ENCODE data around the gene VWCE.

VWCE gene

GRCh38 chr11:61336171-61336935 is 41.2 kb upstream of the VWCE start:
- Histone ChIP-seq H3K4me1 (ENCODE audit: control insufficient read depth, insufficient read depth, low read length, poor library complexity, severe bottlenecking) (peaks cover 17% of the 10 kb centered on the region), H3K27me3 (replicated peaks; ENCODE audit: control insufficient read depth, insufficient read depth, low read length, poor library complexity, severe bottlenecking) (no peaks in the 10 kb centered on the region), H3K27ac (ENCODE audit: insufficient read depth, low read length, poor library complexity, severe bottlenecking) (peak overlapping the region; percentile 55), H3K4me3 (ENCODE audit: insufficient read depth, low read depth, low read length, poor library complexity, severe bottlenecking) (no peak overlapping the region), H3K9me3 (ENCODE audit: control insufficient read depth, low read length) (no peaks in the 10 kb centered on the region), H3K36me3 (ENCODE audit: control insufficient read depth, insufficient read depth, low read length) (peaks cover 3% of the 10 kb centered on the region)
- peak; percentile 60 to 69 (median 66) for DNase-seq

- Histone ChIP-seq H3K27ac (ENCODE audit: insufficient read depth, low read length, poor library complexity, severe bottlenecking) (peak overlapping the region; percentile 10), H3K9me3 (ENCODE audit: control insufficient read depth, low read length) (no peaks in the 10 kb centered on the region), H3K27me3 (replicated peaks; ENCODE audit: control insufficient read depth, insufficient read depth, low read length, poor library complexity, severe bottlenecking) (no peaks in the 10 kb centered on the region), H3K4me3 (ENCODE audit: insufficient read depth, low read depth, low read length, poor library complexity, severe bottlenecking) (no peak overlapping the region), H3K36me3 (ENCODE audit: control insufficient read depth, insufficient read depth, low read length) (peaks cover 3% of the 10 kb centered on the region), H3K4me1 (ENCODE audit: control insufficient read depth, insufficient read depth, low read length, poor library complexity, severe bottlenecking) (peaks cover 21% of the 10 kb centered on the region)
- DNase-seq, result no peak
Observed at GRCh38 chr11:61335355-61335710, 40.2 kb upstream of the VWCE start.

GRCh38 chr11:61334434-61335354 is 39.6 kb upstream of the VWCE start:
- no peaks in the 10 kb centered on the region for H3K27me3 ChIP-seq (replicated peaks; ENCODE audit: control insufficient read depth, insufficient read depth, low read length, poor library complexity, severe bottlenecking)
- no peaks in the 10 kb centered on the region for H3K9me3 ChIP-seq (ENCODE audit: control insufficient read depth, low read length)
- no peak for DNase-seq
- peak overlapping the region; percentile 10 for H3K27ac ChIP-seq (ENCODE audit: insufficient read depth, low read length, poor library complexity, severe bottlenecking)
- no peak overlapping the region for H3K4me3 ChIP-seq (ENCODE audit: insufficient read depth, low read depth, low read length, poor library complexity, severe bottlenecking)
- H3K4me1 ChIP-seq (ENCODE audit: control insufficient read depth, insufficient read depth, low read length, poor library complexity, severe bottlenecking), result peaks cover 21% of the 10 kb centered on the region
- peaks cover 4% of the 10 kb centered on the region for H3K36me3 ChIP-seq (ENCODE audit: control insufficient read depth, insufficient read depth, low read length)

- Histone ChIP-seq H3K27me3 (replicated peaks; ENCODE audit: control insufficient read depth, insufficient read depth, low read length, poor library complexity, severe bottlenecking) (no peaks in the 10 kb centered on the region), H3K9me3 (ENCODE audit: control insufficient read depth, low read length) (no peaks in the 10 kb centered on the region), H3K27ac (ENCODE audit: insufficient read depth, low read length, poor library complexity, severe bottlenecking) (peak overlapping the region; percentile 91), H3K36me3 (ENCODE audit: control insufficient read depth, insufficient read depth, low read length) (peaks cover 10% of the 10 kb centered on the region), H3K4me1 (ENCODE audit: control insufficient read depth, insufficient read depth, low read length, poor library complexity, severe bottlenecking) (peaks cover 21% of the 10 kb centered on the region), H3K4me3 (ENCODE audit: insufficient read depth, low read depth, low read length, poor library complexity, severe bottlenecking) (peak overlapping the region; percentile 92)
- no peak for DNase-seq
Observed at GRCh38 chr11:61333550-61334433, 38.7 kb upstream of the VWCE start.

GRCh38 chr11:61332797-61333549 is 37.9 kb upstream of the VWCE start, which contains the start of the genes DDB1 and TKFC:
Gene DDB1 (minus strand): TSS chr11:61333105. CDS start chr11:61332968, 137 bp downstream.
Gene TKFC (plus strand): TSS chr11:61333228. CDS start chr11:61334729, 1,501 bp downstream.
- peak; percentile 94 to 95 (median 94) for DNase-seq
- Histone ChIP-seq H3K36me3 (ENCODE audit: control insufficient read depth, insufficient read depth, low read length) (peaks cover 15% of the 10 kb centered on the region), H3K9me3 (ENCODE audit: control insufficient read depth, low read length) (no peaks in the 10 kb centered on the region), H3K4me3 (ENCODE audit: insufficient read depth, low read depth, low read length, poor library complexity, severe bottlenecking) (peak within 1 kb of the TSS; percentile 92), H3K4me1 (ENCODE audit: control insufficient read depth, insufficient read depth, low read length, poor library complexity, severe bottlenecking) (peaks cover 21% of the 10 kb centered on the region), H3K27me3 (replicated peaks; ENCODE audit: control insufficient read depth, insufficient read depth, low read length, poor library complexity, severe bottlenecking) (no peaks in the 10 kb centered on the region), H3K27ac (ENCODE audit: insufficient read depth, low read length, poor library complexity, severe bottlenecking) (peak within 1 kb of the TSS; percentile 91)

- peaks cover 21% of the 10 kb centered on the region for H3K36me3 ChIP-seq (ENCODE audit: control insufficient read depth, insufficient read depth, low read length)
- no peaks in the 10 kb centered on the region for H3K9me3 ChIP-seq (ENCODE audit: control insufficient read depth, low read length)
- no peak for DNase-seq
- H3K4me1 ChIP-seq (ENCODE audit: control insufficient read depth, insufficient read depth, low read length, poor library complexity, severe bottlenecking), result peaks cover 21% of the 10 kb centered on the region
- H3K27me3 ChIP-seq (replicated peaks; ENCODE audit: control insufficient read depth, insufficient read depth, low read length, poor library complexity, severe bottlenecking), result no peaks in the 10 kb centered on the region
- H3K4me3 ChIP-seq (ENCODE audit: insufficient read depth, low read depth, low read length, poor library complexity, severe bottlenecking), result peak overlapping the region; percentile 92
- H3K27ac ChIP-seq (ENCODE audit: insufficient read depth, low read length, poor library complexity, severe bottlenecking), result peak overlapping the region; percentile 91
Observed at GRCh38 chr11:61332281-61332796, 37.2 kb upstream of the VWCE start.

GRCh38 chr11:61331651-61332050 is 36.5 kb upstream of the VWCE start:
- Histone ChIP-seq H3K36me3 (ENCODE audit: control insufficient read depth, insufficient read depth, low read length) (peaks cover 27% of the 10 kb centered on the region), H3K4me1 (ENCODE audit: control insufficient read depth, insufficient read depth, low read length, poor library complexity, severe bottlenecking) (peaks cover 21% of the 10 kb centered on the region), H3K4me3 (ENCODE audit: insufficient read depth, low read depth, low read length, poor library complexity, severe bottlenecking) (no peak overlapping the region), H3K27me3 (replicated peaks; ENCODE audit: control insufficient read depth, insufficient read depth, low read length, poor library complexity, severe bottlenecking) (no peaks in the 10 kb centered on the region), H3K9me3 (ENCODE audit: control insufficient read depth, low read length) (no peaks in the 10 kb centered on the region), H3K27ac (ENCODE audit: insufficient read depth, low read length, poor library complexity, severe bottlenecking) (peak overlapping the region; percentile 91)
- DNase-seq, result no peak

GRCh38 chr11:61329871-61330270 is 34.8 kb upstream of the VWCE start:
- H3K4me1 ChIP-seq (ENCODE audit: control insufficient read depth, insufficient read depth, low read length, poor library complexity, severe bottlenecking), result peaks cover 18% of the 10 kb centered on the region
- no peaks in the 10 kb centered on the region for H3K9me3 ChIP-seq (ENCODE audit: control insufficient read depth, low read length)
- H3K27me3 ChIP-seq (replicated peaks; ENCODE audit: control insufficient read depth, insufficient read depth, low read length, poor library complexity, severe bottlenecking), result no peaks in the 10 kb centered on the region
- H3K36me3 ChIP-seq (ENCODE audit: control insufficient read depth, insufficient read depth, low read length), result peaks cover 43% of the 10 kb centered on the region
- DNase-seq, result no peak
- H3K4me3 ChIP-seq (ENCODE audit: insufficient read depth, low read depth, low read length, poor library complexity, severe bottlenecking), result no peak overlapping the region
- H3K27ac ChIP-seq (ENCODE audit: insufficient read depth, low read length, poor library complexity, severe bottlenecking), result no peak overlapping the region

- no peaks in the 10 kb centered on the region for H3K9me3 ChIP-seq (ENCODE audit: control insufficient read depth, low read length)
- H3K36me3 ChIP-seq (ENCODE audit: control insufficient read depth, insufficient read depth, low read length), result peaks cover 55% of the 10 kb centered on the region
- DNase-seq, result no peak
- no peaks in the 10 kb centered on the region for H3K27me3 ChIP-seq (replicated peaks; ENCODE audit: control insufficient read depth, insufficient read depth, low read length, poor library complexity, severe bottlenecking)
- H3K27ac ChIP-seq (ENCODE audit: insufficient read depth, low read length, poor library complexity, severe bottlenecking), result no peak overlapping the region
- H3K4me1 ChIP-seq (ENCODE audit: control insufficient read depth, insufficient read depth, low read length, poor library complexity, severe bottlenecking), result peaks cover 18% of the 10 kb centered on the region
- no peak overlapping the region for H3K4me3 ChIP-seq (ENCODE audit: insufficient read depth, low read depth, low read length, poor library complexity, severe bottlenecking)
Observed at GRCh38 chr11:61328351-61328750, 33.2 kb upstream of the VWCE start.

Measured in effector memory CD4-positive, alpha-beta T cell (primary cell).